ENCODE data around the gene FHIT.

- no peak for TF ChIP-seq SP1 (IDR thresholded peaks at IDR 0.05)
- TF ChIP-seq CTCF (IDR thresholded peaks at IDR 0.05; ENCODE audit: low read depth, low read length, missing input control): no peak
- no peak for TF ChIP-seq REST (IDR thresholded peaks at IDR 0.05)
- TF ChIP-seq, protein P1, sequence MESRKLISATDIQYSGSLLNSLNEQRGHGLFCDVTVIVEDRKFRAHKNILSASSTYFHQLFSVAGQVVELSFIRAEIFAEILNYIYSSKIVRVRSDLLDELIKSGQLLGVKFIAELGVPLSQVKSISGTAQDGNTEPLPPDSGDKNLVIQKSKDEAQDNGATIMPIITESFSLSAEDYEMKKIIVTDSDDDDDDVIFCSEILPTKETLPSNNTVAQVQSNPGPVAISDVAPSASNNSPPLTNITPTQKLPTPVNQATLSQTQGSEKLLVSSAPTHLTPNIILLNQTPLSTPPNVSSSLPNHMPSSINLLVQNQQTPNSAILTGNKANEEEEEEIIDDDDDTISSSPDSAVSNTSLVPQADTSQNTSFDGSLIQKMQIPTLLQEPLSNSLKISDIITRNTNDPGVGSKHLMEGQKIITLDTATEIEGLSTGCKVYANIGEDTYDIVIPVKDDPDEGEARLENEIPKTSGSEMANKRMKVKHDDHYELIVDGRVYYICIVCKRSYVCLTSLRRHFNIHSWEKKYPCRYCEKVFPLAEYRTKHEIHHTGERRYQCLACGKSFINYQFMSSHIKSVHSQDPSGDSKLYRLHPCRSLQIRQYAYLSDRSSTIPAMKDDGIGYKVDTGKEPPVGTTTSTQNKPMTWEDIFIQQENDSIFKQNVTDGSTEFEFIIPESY (IDR thresholded peaks at IDR 0.05): no peak
- TF ChIP-seq, protein P2, sequence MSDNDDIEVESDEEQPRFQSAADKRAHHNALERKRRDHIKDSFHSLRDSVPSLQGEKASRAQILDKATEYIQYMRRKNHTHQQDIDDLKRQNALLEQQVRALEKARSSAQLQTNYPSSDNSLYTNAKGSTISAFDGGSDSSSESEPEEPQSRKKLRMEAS (IDR thresholded peaks at IDR 0.05): no peak
- no peak for TF ChIP-seq HNF4G (IDR thresholded peaks at IDR 0.05)
- no peak for TF ChIP-seq EGR1 (IDR thresholded peaks at IDR 0.05; ENCODE audit: low read depth in 2 of 2)
- no peak for TF ChIP-seq FOXA1 (IDR thresholded peaks at IDR 0.05)
- no peak for TF ChIP-seq GABPA (IDR thresholded peaks at IDR 0.05 in 1 of 2, conservative IDR thresholded peaks at IDR 0.05 in 1 of 2)
- no peak for TF ChIP-seq TAF1 (conservative IDR thresholded peaks at IDR 0.05)
- no peak for TF ChIP-seq NR2F2 (IDR thresholded peaks at IDR 0.05)
- no peak for TF ChIP-seq HNF4A (conservative IDR thresholded peaks at IDR 0.05)
Observed at GRCh38 chr3:61226166-61226686, 25.0 kb downstream of the FHIT start.

All from liver (tissue), 3 donors.